ENCODE results near the gene RAPGEF4. TPM values are rescaled to one million over a fixed set of nuclear protein-coding genes. Genes with fewer than 3 reads are reported as not detected.

Gene RAPGEF4
- total RNA-seq, 1 donor from 2014 or later: 1.7 TPM

DNA sequence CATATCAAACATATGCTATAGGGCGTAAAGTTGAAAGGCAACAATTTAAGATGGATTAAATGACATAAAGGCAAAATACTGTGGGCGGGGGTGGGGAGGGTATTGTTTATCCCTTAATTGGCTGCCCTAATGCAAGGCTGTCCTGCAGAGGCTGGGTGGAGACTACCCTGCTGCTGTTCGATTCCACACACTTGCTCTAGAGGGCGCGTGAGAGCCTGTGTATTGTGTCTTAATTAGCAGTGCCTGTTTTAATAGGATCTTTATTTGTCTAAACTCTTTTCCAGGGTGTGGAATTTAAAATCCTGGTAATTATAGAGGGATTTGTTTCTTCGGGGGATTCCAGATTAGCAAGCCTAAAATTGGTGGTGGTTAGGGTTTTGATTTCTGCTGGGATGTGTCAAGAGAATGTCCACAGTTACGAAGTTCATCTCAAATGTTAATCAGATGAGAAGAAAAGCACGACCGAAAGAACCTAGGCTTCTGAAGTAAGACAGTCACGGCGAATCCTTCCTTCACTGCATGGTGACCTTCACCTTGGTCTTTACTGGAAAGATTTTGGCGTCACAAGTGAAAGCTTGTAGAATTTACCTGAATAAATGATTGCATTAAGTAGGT, 236.5 kb downstream of the RAPGEF4 start:
- peak; percentile 16 for DNase-seq (ENCODE audit: low read depth, low spot score)
- H3K27me3 Mint-ChIP-seq (ENCODE audit: low read depth): no peaks in the 10 kb centered on the region
- no peak overlapping the region for H3K4me3 Mint-ChIP-seq
- H3K9me3 Mint-ChIP-seq: no peaks in the 10 kb centered on the region
- TF ChIP-seq, protein P1, sequence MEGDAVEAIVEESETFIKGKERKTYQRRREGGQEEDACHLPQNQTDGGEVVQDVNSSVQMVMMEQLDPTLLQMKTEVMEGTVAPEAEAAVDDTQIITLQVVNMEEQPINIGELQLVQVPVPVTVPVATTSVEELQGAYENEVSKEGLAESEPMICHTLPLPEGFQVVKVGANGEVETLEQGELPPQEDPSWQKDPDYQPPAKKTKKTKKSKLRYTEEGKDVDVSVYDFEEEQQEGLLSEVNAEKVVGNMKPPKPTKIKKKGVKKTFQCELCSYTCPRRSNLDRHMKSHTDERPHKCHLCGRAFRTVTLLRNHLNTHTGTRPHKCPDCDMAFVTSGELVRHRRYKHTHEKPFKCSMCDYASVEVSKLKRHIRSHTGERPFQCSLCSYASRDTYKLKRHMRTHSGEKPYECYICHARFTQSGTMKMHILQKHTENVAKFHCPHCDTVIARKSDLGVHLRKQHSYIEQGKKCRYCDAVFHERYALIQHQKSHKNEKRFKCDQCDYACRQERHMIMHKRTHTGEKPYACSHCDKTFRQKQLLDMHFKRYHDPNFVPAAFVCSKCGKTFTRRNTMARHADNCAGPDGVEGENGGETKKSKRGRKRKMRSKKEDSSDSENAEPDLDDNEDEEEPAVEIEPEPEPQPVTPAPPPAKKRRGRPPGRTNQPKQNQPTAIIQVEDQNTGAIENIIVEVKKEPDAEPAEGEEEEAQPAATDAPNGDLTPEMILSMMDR (conservative IDR thresholded peaks at IDR 0.05): peak; percentile 74
- H3K36me3 Mint-ChIP-seq (ENCODE audit: low read depth): no peaks in the 10 kb centered on the region
- peaks cover 5% of the 10 kb centered on the region for H3K4me1 Mint-ChIP-seq
- no peak overlapping the region for H3K27ac Mint-ChIP-seq (ENCODE audit: unreplicated experiment)

DNA sequence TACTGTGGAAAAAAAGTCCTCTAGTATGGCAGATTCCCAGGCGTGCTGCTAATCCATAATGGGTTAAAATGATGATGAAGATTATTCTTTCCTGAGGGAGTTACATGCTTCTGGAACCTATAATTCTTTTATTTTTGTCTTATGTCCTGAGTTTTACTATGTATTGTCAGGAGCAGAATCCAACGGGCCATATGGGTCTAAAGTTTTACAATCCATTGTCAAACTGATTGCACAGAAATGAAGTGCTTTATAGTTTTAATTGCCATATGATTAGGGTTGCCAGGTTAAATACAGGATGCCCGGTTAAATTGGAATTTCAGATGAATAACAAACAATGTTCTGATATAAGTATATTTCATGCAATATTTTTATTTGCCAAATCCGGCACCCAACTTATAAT, 239.1 kb downstream of the RAPGEF4 start:
- Mint-ChIP-seq H3K27ac (ENCODE audit: unreplicated experiment) (no peak overlapping the region), H3K36me3 (ENCODE audit: low read depth) (no peaks in the 10 kb centered on the region), H3K27me3 (ENCODE audit: low read depth) (no peaks in the 10 kb centered on the region), H3K4me1 (peaks cover under 1% of the 10 kb centered on the region), H3K4me3 (no peak overlapping the region), H3K9me3 (no peaks in the 10 kb centered on the region)
- DNase-seq (ENCODE audit: low read depth, low spot score): no peak
- TF ChIP-seq, protein P1 (conservative IDR thresholded peaks at IDR 0.05): no peak

DNA sequence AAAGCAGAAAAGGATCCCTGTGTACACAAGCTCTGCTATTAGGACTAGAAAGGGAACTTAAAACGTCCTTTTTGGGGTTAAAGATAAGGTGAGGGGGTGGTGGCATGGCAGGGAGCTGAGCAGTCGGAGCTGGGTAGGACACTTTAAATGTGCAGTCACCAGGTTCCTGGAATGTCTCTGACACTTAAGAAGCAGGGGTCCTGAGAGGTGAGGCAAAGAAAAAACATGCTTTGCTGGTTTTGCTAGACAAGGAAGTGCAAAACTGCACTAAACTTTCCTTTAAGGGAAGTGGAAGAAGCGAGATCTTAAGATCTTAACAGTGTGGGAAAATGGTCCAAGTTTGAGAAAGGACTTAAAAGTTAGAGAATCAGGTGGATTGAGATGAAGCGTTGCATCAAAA, 240.5 kb downstream of the RAPGEF4 start:
- Mint-ChIP-seq H3K36me3 (ENCODE audit: low read depth) (no peaks in the 10 kb centered on the region), H3K27me3 (ENCODE audit: low read depth) (no peaks in the 10 kb centered on the region), H3K27ac (ENCODE audit: unreplicated experiment) (no peak overlapping the region), H3K9me3 (no peaks in the 10 kb centered on the region), H3K4me3 (no peak overlapping the region), H3K4me1 (peaks cover 6% of the 10 kb centered on the region)
- DNase-seq (ENCODE audit: low read depth, low spot score): no peak
- TF ChIP-seq, protein P1 (conservative IDR thresholded peaks at IDR 0.05): no peak

DNA sequence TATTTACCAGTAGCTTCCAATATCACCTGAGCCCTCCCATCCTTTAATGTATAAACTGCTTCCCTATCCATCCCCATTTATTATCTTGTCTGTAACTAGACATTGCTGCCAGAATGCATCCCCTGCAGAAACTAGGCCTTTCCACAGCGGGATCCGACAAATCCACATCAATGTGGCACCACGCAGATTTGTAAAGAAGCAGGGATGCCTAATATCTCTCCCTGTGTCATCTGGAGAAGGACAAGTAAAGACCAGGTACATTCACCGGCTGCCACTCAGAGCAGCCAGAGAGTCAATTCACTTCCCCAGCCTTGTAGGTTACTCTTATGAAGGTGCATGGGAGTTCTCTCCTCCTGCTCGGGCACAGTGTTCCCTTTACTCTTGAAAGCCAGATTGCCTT, 241.2 kb downstream of the RAPGEF4 start:
- Mint-ChIP-seq H3K9me3 (no peaks in the 10 kb centered on the region), H3K27me3 (ENCODE audit: low read depth) (no peaks in the 10 kb centered on the region), H3K4me1 (peaks cover 6% of the 10 kb centered on the region), H3K36me3 (ENCODE audit: low read depth) (no peaks in the 10 kb centered on the region), H3K4me3 (no peak overlapping the region), H3K27ac (ENCODE audit: unreplicated experiment) (no peak overlapping the region)
- TF ChIP-seq, protein P1 (conservative IDR thresholded peaks at IDR 0.05): no peak
- DNase-seq (ENCODE audit: low read depth, low spot score): no peak

DNA sequence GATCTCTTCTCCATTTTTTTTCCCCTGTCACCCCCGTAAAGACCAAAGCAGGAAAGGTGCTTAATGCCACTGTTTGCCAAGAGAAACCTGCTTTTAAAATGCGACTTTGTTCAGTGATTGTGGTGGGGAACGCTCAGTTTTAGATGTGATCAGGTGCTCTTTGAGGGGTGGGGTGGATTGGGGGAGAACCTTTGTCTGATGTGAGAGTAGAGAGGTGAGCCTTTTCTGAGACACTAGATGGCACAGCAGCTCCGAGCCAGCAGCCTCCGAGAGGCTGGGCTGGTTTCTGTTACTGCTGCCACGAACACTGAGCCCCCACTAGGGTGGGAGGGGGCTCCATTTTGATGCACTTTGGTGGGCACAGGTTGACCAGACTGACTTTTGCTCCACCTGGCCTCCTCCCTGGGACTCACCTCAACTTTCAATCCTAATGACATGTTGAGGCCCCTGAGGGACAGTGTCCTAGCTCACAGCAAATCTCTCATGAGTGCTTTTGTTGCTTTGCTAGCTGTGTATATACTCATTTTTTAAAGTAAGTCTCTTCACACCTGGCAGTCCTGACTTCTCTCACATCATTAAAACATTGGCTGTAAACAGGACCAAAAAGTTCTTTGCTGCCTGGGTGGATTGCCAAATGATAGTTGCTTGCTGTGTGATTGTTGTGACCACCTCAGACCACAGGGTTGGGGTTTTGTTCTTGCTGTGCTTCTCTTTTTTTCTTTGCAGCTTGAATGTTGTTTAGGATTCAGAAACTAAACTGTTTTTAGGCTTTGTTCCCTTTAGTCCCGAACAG, 241.8 kb downstream of the RAPGEF4 start:
- H3K9me3 Mint-ChIP-seq: no peaks in the 10 kb centered on the region
- DNase-seq (ENCODE audit: low read depth, low spot score): no peak
- H3K4me3 Mint-ChIP-seq: no peak overlapping the region
- no peaks in the 10 kb centered on the region for H3K27me3 Mint-ChIP-seq (ENCODE audit: low read depth)
- no peak overlapping the region for H3K27ac Mint-ChIP-seq (ENCODE audit: unreplicated experiment)
- H3K36me3 Mint-ChIP-seq (ENCODE audit: low read depth): no peaks in the 10 kb centered on the region
- peaks cover 6% of the 10 kb centered on the region for H3K4me1 Mint-ChIP-seq
- TF ChIP-seq, protein P1 (conservative IDR thresholded peaks at IDR 0.05): peak; percentile 20
